ENCODE measurements around the gene PAX3.

DNA sequence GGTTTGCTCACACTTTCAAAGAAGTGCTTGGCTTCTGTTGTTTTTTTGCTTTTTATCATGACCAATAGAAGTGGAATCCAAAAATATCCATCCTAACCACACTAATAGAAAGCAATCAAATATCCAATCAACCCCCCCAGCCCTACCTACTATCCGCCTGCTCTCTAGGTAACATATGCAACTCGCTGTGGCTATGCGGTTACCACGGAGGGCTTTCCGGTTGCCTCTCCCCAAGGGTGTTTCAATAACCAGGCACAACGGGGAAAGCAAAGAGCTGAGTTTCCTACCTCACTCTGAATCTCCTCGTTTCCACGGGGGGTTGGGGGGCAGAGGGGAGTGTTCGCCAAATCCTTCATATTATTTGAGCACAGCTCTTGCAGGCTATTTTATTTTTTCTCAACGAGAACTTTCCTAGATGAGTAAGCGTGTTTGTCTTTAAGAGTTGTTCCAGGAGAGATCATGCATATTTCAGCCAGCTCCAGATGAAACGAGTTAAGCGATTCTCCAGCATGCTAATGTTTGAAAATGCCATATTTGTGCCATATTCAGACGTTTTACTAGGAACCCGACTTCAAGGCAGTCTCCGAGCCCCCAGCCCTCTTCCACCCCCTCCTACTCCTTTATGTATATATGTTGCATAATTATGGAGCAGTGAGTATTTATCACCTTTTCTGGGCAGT is 30.3 kb downstream of the PAX3 start:
- TF ChIP-seq EZH2 (IDR thresholded peaks at IDR 0.05): no peak
- TF ChIP-seq EZH2phosphoT487 (IDR thresholded peaks at IDR 0.05): no peak

Measured in neural progenitor cell (in vitro differentiated cells).